HFFc6 (cell line): ENCODE results near the gene ELK4. TPM values are rescaled to one million over a fixed set of nuclear protein-coding genes. Genes with fewer than 3 reads are reported as not detected.

Experiments
- DNase-seq: peaks from one replicate; pipeline ENCODE4 v3.0.0-alpha.2; 2018
- H3K27ac Mint-ChIP-seq: 2 replicates; pipeline ENCODE4 v1.8.0; 2020; ENCODE audit warnings: mild to moderate bottlenecking, mixed read lengths
- H3K27me3 Mint-ChIP-seq: 2 replicates; pipeline ENCODE4 v1.8.0; 2021; ENCODE audit warnings: mild to moderate bottlenecking, moderate library complexity, mixed read lengths; ENCODE audit not compliant: insufficient read depth
- H3K36me3 Mint-ChIP-seq: 2 replicates; pipeline ENCODE4 v1.8.0; 2021; ENCODE audit warnings: low read depth, mixed read lengths
- H3K4me1 Mint-ChIP-seq: 2 replicates; pipeline ENCODE4 v1.8.0; 2020; ENCODE audit warnings: low read depth, mixed read lengths
- H3K4me3 Mint-ChIP-seq: 2 replicates; pipeline ENCODE4 v1.8.0; 2020; ENCODE audit warnings: mild to moderate bottlenecking, moderate library complexity, mixed read lengths
- H3K9me3 Mint-ChIP-seq: 2 replicates; pipeline ENCODE4 v1.8.0; 2020; ENCODE audit warnings: mild to moderate bottlenecking, mixed read lengths
- total RNA-seq, 6 experiments: library from RNA; stranded (reverse); fragmentation: NEBNext Ultra II Directional; extraction: Animal tissue kit (Norgen Biotek cat#: 25700); gene quantifications; 2 replicates in 1 of 6; 3 replicates in 5 of 6; pipeline ENCODE4 v1.2.3, GENCODE V29; 2021
- TF ChIP-seq, protein P1 (sequence below): fragments of 200-600 bp; sonication (generic); IDR thresholded peaks from 2 replicates; pipeline ENCODE4 v1.5.0; 2021; ENCODE audit warnings: antibody characterized with exemption, mild to moderate bottlenecking

Gene ELK4
- total RNA-seq, 6 experiments from 2014 or later, result 32.9 to 37.6 (median 35.6) TPM

DNA sequence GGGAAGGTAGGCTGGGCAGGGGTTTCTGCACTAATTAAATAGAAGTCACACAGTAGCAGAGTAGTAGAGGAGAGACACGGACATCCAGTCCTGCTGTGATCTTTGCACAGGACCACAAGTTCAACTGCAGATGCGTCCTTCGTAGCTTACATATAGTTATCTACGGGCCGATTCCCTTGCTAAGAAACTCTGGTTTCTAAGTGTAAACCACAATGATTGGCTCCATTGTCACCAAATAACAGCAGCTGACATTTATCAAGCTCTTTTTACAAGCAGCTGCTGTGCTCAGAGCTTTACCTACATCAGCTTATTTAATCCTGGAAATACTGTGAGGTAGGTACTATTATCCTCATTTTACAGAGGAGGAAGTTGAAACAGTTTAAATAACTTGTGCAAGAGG is 45.4 kb upstream of the ELK4 start:
- TF ChIP-seq, protein P1, sequence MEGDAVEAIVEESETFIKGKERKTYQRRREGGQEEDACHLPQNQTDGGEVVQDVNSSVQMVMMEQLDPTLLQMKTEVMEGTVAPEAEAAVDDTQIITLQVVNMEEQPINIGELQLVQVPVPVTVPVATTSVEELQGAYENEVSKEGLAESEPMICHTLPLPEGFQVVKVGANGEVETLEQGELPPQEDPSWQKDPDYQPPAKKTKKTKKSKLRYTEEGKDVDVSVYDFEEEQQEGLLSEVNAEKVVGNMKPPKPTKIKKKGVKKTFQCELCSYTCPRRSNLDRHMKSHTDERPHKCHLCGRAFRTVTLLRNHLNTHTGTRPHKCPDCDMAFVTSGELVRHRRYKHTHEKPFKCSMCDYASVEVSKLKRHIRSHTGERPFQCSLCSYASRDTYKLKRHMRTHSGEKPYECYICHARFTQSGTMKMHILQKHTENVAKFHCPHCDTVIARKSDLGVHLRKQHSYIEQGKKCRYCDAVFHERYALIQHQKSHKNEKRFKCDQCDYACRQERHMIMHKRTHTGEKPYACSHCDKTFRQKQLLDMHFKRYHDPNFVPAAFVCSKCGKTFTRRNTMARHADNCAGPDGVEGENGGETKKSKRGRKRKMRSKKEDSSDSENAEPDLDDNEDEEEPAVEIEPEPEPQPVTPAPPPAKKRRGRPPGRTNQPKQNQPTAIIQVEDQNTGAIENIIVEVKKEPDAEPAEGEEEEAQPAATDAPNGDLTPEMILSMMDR, result no peak
- peaks cover 4% of the 10 kb centered on the region for H3K27me3 Mint-ChIP-seq
- peaks cover 19% of the 10 kb centered on the region for H3K4me1 Mint-ChIP-seq
- DNase-seq, result no peak
- H3K27ac Mint-ChIP-seq, result no peak overlapping the region
- H3K9me3 Mint-ChIP-seq, result no peaks in the 10 kb centered on the region
- H3K36me3 Mint-ChIP-seq, result no peaks in the 10 kb centered on the region
- H3K4me3 Mint-ChIP-seq, result no peak overlapping the region

GRCh38 chr1:205676597-205676996 is 44.8 kb upstream of the ELK4 start:
- no peak overlapping the region for H3K27ac Mint-ChIP-seq
- no peak for DNase-seq
- no peaks in the 10 kb centered on the region for H3K9me3 Mint-ChIP-seq
- H3K4me3 Mint-ChIP-seq, result no peak overlapping the region
- TF ChIP-seq, protein P1, result no peak
- no peaks in the 10 kb centered on the region for H3K36me3 Mint-ChIP-seq
- H3K27me3 Mint-ChIP-seq, result peaks cover 4% of the 10 kb centered on the region
- H3K4me1 Mint-ChIP-seq, result peaks cover 22% of the 10 kb centered on the region

DNA sequence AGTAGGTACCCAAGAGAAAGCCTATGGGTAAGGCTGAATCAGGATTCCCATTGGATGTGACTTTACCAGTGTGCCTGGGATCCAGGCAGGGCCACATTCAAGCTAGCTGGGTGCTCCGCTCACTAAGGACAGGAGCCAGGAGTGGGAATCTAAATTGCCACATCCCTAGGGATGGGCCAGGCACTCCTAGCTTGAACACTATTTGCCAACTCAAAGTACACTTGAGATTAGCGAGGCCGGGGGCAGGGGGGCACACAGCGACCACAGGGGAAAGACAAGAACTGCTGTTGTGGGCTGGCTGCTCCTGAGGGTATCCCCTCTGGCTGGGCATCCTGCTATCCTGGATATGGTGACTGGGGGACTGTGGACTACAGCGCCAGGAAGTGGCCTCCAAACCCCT is 44.2 kb upstream of the ELK4 start:
- Mint-ChIP-seq H3K36me3 (no peaks in the 10 kb centered on the region), H3K9me3 (no peaks in the 10 kb centered on the region), H3K4me1 (peaks cover 21% of the 10 kb centered on the region), H3K4me3 (no peak overlapping the region), H3K27me3 (peaks cover 1% of the 10 kb centered on the region), H3K27ac (no peak overlapping the region; the same call in 1 of the 2 replicates)
- no peak for DNase-seq
- TF ChIP-seq, protein P1, result no peak

GRCh38 chr1:205675247-205675646 is 43.4 kb upstream of the ELK4 start:
- H3K9me3 Mint-ChIP-seq, result no peaks in the 10 kb centered on the region
- TF ChIP-seq, protein P1, result no peak
- H3K27ac Mint-ChIP-seq, result no peak overlapping the region
- no peak overlapping the region for H3K4me3 Mint-ChIP-seq
- H3K36me3 Mint-ChIP-seq, result no peaks in the 10 kb centered on the region
- H3K4me1 Mint-ChIP-seq, result peaks cover 16% of the 10 kb centered on the region
- DNase-seq, result no peak
- no peaks in the 10 kb centered on the region; the same call in 1 of the 2 replicates for H3K27me3 Mint-ChIP-seq

GRCh38 chr1:205672970-205673369 is 41.2 kb upstream of the ELK4 start:
- no peak for DNase-seq
- no peak overlapping the region for H3K4me3 Mint-ChIP-seq
- H3K4me1 Mint-ChIP-seq, result peaks cover 5% of the 10 kb centered on the region; the same call in 1 of the 2 replicates
- H3K27ac Mint-ChIP-seq, result no peak overlapping the region
- H3K36me3 Mint-ChIP-seq, result no peaks in the 10 kb centered on the region
- H3K27me3 Mint-ChIP-seq, result peaks cover 7% of the 10 kb centered on the region; the same call in 1 of the 2 replicates
- no peaks in the 10 kb centered on the region for H3K9me3 Mint-ChIP-seq
- TF ChIP-seq, protein P1, result no peak
